H9 (cell line): Measurements from ENCODE around the gene MIAT. TPM values are rescaled to one million over a fixed set of nuclear protein-coding genes. Genes with fewer than 3 reads are reported as not detected.

Source experiments
- DNase-seq: peaks from one replicate; pipeline ENCODE4 v3.0.0-alpha.2; 2017
- H2AFZ ChIP-seq: one replicate; pipeline ENCODE4 v1.6.1; 2013; ENCODE audit warnings: mild to moderate bottlenecking, low read length, control low read depth, moderate library complexity
- H2AK5ac ChIP-seq: 2 replicates; pipeline ENCODE4 v1.6.1; 2013; ENCODE audit warnings: low read length, control low read depth, mixed read lengths; ENCODE audit not compliant: insufficient read length
- H2BK120ac ChIP-seq: one replicate; pipeline ENCODE4 v1.6.1; 2013; ENCODE audit warnings: low read depth, mild to moderate bottlenecking, low read length, control low read depth, inconsistent platforms; ENCODE audit not compliant: poor library complexity, severe bottlenecking
- H2BK12ac ChIP-seq: 2 replicates; pipeline ENCODE4 v1.6.1; 2013; ENCODE audit warnings: low read length, control low read depth, mixed read lengths, low read depth; ENCODE audit not compliant: insufficient read length
- H2BK15ac ChIP-seq: 2 replicates; pipeline ENCODE4 v1.6.1; 2013; ENCODE audit warnings: low read depth, low read length, control low read depth
- H2BK20ac ChIP-seq: one replicate; pipeline ENCODE4 v1.6.1; 2013; ENCODE audit warnings: low read depth, mild to moderate bottlenecking, low read length, control low read depth, inconsistent platforms; ENCODE audit not compliant: poor library complexity, severe bottlenecking
- H2BK5ac ChIP-seq: 2 replicates; pipeline ENCODE4 v1.6.1; 2013; ENCODE audit warnings: low read length, control low read depth, mixed read lengths; ENCODE audit not compliant: insufficient read length
- H3K14ac ChIP-seq: 2 replicates; pipeline ENCODE4 v1.6.1; 2013; ENCODE audit warnings: low read length, control low read depth; ENCODE audit not compliant: insufficient read depth
- H3K18ac ChIP-seq: 2 replicates; pipeline ENCODE4 v1.6.1; 2013; ENCODE audit warnings: low read depth, mild to moderate bottlenecking, mixed read lengths, low read length, control low read depth; ENCODE audit not compliant: insufficient read length
- H3K23ac ChIP-seq: 2 replicates; pipeline ENCODE4 v1.6.1; 2013; ENCODE audit warnings: low read length, control low read depth, mixed read lengths, low read depth; ENCODE audit not compliant: insufficient read length
- H3K23me2 ChIP-seq: 2 replicates; pipeline ENCODE4 v1.6.1; 2013; ENCODE audit warnings: low read depth, mild to moderate bottlenecking, mixed read lengths, low read length, control low read depth; ENCODE audit not compliant: insufficient read length, poor library complexity, severe bottlenecking
- H3K27ac ChIP-seq: 2 replicates; pipeline ENCODE4 v1.5.1; 2013; ENCODE audit warnings: low read length, control low read depth, mixed read lengths, low read depth; ENCODE audit not compliant: insufficient read length
- H3K27me3 ChIP-seq: 2 replicates; pipeline ENCODE4 v1.6.1; 2013; ENCODE audit warnings: low read length, control low read depth, inconsistent platforms; ENCODE audit not compliant: insufficient read depth
- H3K4ac ChIP-seq: 2 replicates; pipeline ENCODE4 v1.6.1; 2013; ENCODE audit warnings: low read depth, mild to moderate bottlenecking, control low read depth, inconsistent platforms, low read length, moderate library complexity
- H3K4me1 ChIP-seq: 2 replicates; pipeline ENCODE4 v1.6.1; 2013; ENCODE audit warnings: low read length, control low read depth, inconsistent platforms; ENCODE audit not compliant: insufficient read depth
- H3K4me2 ChIP-seq: 2 replicates; pipeline ENCODE4 v1.6.1; 2013; ENCODE audit warnings: low read length, control low read depth, mixed read lengths; ENCODE audit not compliant: insufficient read length, insufficient read depth
- H3K56ac ChIP-seq: 2 replicates; pipeline ENCODE4 v1.6.1; 2013; ENCODE audit warnings: low read depth, mild to moderate bottlenecking, mixed read lengths, low read length, control low read depth; ENCODE audit not compliant: insufficient read length
- H3K79me1 ChIP-seq: 2 replicates; pipeline ENCODE4 v1.6.1; 2013; ENCODE audit warnings: low read depth, mild to moderate bottlenecking, moderate library complexity, low read length, control low read depth, inconsistent platforms; ENCODE audit not compliant: insufficient read depth, poor library complexity, severe bottlenecking
- H3K79me2 ChIP-seq: 2 replicates; pipeline ENCODE4 v1.6.1; 2013; ENCODE audit warnings: low read length, control low read depth, inconsistent platforms; ENCODE audit not compliant: insufficient read depth
- H3K9ac ChIP-seq: 2 replicates; pipeline ENCODE4 v1.6.1; 2013; ENCODE audit warnings: low read length, control low read depth, mixed read lengths; ENCODE audit not compliant: insufficient read length; ENCODE audit errors: extremely low read depth
- H3K9me3 ChIP-seq: one replicate; pipeline ENCODE4 v1.6.1; 2013; ENCODE audit warnings: low read depth, low read length, inconsistent platforms; ENCODE audit not compliant: control insufficient read depth
- H3T11ph ChIP-seq: one replicate; pipeline ENCODE4 v1.6.1; 2013; ENCODE audit warnings: mild to moderate bottlenecking, low read length, control low read depth, inconsistent platforms
- H4K20me1 ChIP-seq: one replicate; pipeline ENCODE4 v1.6.1; 2013; ENCODE audit not compliant: control insufficient read depth, insufficient read length, insufficient read depth
- H4K5ac ChIP-seq: 2 replicates; pipeline ENCODE4 v1.6.1; 2013; ENCODE audit warnings: low read depth, mild to moderate bottlenecking, mixed read lengths, low read length, control low read depth; ENCODE audit not compliant: insufficient read length
- H4K8ac ChIP-seq: replicated peaks from 2 replicates; pipeline ENCODE4 v1.6.1; 2013; ENCODE audit warnings: low read length, control low read depth, mixed read lengths, low read depth; ENCODE audit not compliant: insufficient read length
- H4K91ac ChIP-seq: 2 replicates; pipeline ENCODE4 v1.6.1; 2013; ENCODE audit warnings: low read depth, mild to moderate bottlenecking, moderate library complexity, mixed read lengths, low read length, control low read depth; ENCODE audit not compliant: insufficient read length
- H3K27ac Mint-ChIP-seq, 3 experiments: 2 replicates in 2 of 3; 3 replicates in 1 of 3; pipeline ENCODE4 v1.8.0; 2020 to 2021; ENCODE audit warnings: mixed read lengths in 3 of 3, mild to moderate bottlenecking in 1 of 3, moderate library complexity in 1 of 3
- H3K27me3 Mint-ChIP-seq: 2 replicates; pipeline ENCODE4 v1.8.0; 2021; ENCODE audit warnings: low read depth, mild to moderate bottlenecking, moderate library complexity, mixed read lengths
- H3K36me3 Mint-ChIP-seq, 3 experiments: 2 replicates in 2 of 3; 3 replicates in 1 of 3; pipeline ENCODE4 v1.8.0; 2020 to 2021; ENCODE audit warnings: low read depth in 3 of 3, mixed read lengths in 3 of 3; ENCODE audit not compliant: insufficient read depth in 1 of 3
- H3K4me1 Mint-ChIP-seq, 2 experiments: 2 replicates each; pipeline ENCODE4 v1.8.0; 2020; ENCODE audit warnings: mixed read lengths in 2 of 2
- H3K4me3 Mint-ChIP-seq, 2 experiments: 2 replicates in 1 of 2; 3 replicates in 1 of 2; pipeline ENCODE4 v1.8.0; 2020 to 2021; ENCODE audit warnings: mild to moderate bottlenecking in 2 of 2, mixed read lengths in 2 of 2, moderate library complexity in 1 of 2
- H3K9me3 Mint-ChIP-seq, 2 experiments: 2 replicates in 1 of 2; 3 replicates in 1 of 2; pipeline ENCODE4 v1.8.0; 2020; ENCODE audit warnings: mild to moderate bottlenecking in 2 of 2, mixed read lengths in 2 of 2, moderate library complexity in 1 of 2
- WGBS: extraction: QIAGEN DNeasy Blood & Tissue Kit; methylation state at CpG from one replicate; pipeline ENCODE4 v1.1.7; 2013; ENCODE audit warnings: missing lambda C conversion rate, low lambda C conversion rate, mixed read lengths; ENCODE audit not compliant: insufficient read length; ENCODE audit errors: extremely low coverage; 5-methylcytosine and 5-hydroxymethylcytosine counted together
- total RNA-seq: library from RNA; stranded (reverse); gene quantifications from 2 replicates; pipeline ENCODE4 v1.2.1, GENCODE V29; 2021
- TF ChIP-seq, protein P1 (sequence below): fragments of 200-600 bp; sonication (generic); conservative IDR thresholded peaks from 3 replicates; pipeline ENCODE4 v1.8.0; 2021; ENCODE audit warnings: antibody characterized with exemption, mild to moderate bottlenecking

The MIAT gene
- total RNA-seq, 1 experiment from 2014 or later = 85.6 TPM

DNA sequence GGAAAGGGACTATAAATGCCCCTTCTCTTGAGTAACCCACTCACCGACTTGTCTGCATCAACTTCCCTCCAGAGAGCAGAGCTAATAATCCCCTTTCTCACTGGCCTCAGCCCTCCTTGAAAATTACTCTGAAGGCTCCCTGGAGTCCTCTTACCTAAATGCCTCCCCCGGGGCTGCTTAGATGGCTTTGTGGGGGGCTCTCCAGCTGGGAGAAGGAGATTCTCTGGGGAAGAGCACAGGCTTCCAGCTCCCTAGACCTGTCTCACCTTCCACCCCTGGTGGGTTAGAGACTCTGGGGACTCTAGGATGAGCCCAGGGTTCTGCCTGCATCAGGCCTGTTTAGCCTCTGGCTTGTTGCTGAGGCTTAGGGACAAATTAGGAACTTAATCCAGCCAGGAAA, 39.8 kb downstream of the MIAT start:
- Histone ChIP-seq H3K9ac (no peak overlapping the region), H3K27ac (no peak overlapping the region), H3K23me2 (no peaks in the 10 kb centered on the region), H3K14ac (no peak overlapping the region), H3K4me2 (no peak overlapping the region), H4K91ac (no peak overlapping the region), H4K8ac (no peak overlapping the region), H2BK5ac (no peak overlapping the region), H4K5ac (no peak overlapping the region), H2BK120ac (no peak overlapping the region), H2BK15ac (no peak overlapping the region), H3K4ac (no peak overlapping the region), H4K20me1 (no peaks in the 10 kb centered on the region), H3K79me1 (no peaks in the 10 kb centered on the region), H2AFZ (no peak overlapping the region), H3K56ac (no peak overlapping the region), H3K9me3 (no peaks in the 10 kb centered on the region), H3K23ac (no peak overlapping the region), H3T11ph (no peak overlapping the region), H3K18ac (no peak overlapping the region), H3K27me3 (no peaks in the 10 kb centered on the region), H3K79me2 (no peaks in the 10 kb centered on the region), H3K4me1 (no peaks in the 10 kb centered on the region), H2BK20ac (no peak overlapping the region), H2AK5ac (no peak overlapping the region), H2BK12ac (no peak overlapping the region)
- Mint-ChIP-seq H3K4me3 (no peak overlapping the region), H3K36me3 (peaks cover 28 to 45% (median 37%) of the 10 kb centered on the region in 3 experiments), H3K4me1 (peaks cover 9 to 10% of the 10 kb centered on the region in 2 experiments), H3K27ac (peak overlapping the region in 1 of 3 experiments; percentile 77; a peak in 1 of 7 replicates), H3K27me3 (peaks cover 4% of the 10 kb centered on the region), H3K9me3 (peaks cover 18 to 25% of the 10 kb centered on the region in 2 experiments)
- DNase-seq = no peak
- WGBS = no CpG with 5 or more reads among the region's 2 CpGs
- TF ChIP-seq, protein P1, sequence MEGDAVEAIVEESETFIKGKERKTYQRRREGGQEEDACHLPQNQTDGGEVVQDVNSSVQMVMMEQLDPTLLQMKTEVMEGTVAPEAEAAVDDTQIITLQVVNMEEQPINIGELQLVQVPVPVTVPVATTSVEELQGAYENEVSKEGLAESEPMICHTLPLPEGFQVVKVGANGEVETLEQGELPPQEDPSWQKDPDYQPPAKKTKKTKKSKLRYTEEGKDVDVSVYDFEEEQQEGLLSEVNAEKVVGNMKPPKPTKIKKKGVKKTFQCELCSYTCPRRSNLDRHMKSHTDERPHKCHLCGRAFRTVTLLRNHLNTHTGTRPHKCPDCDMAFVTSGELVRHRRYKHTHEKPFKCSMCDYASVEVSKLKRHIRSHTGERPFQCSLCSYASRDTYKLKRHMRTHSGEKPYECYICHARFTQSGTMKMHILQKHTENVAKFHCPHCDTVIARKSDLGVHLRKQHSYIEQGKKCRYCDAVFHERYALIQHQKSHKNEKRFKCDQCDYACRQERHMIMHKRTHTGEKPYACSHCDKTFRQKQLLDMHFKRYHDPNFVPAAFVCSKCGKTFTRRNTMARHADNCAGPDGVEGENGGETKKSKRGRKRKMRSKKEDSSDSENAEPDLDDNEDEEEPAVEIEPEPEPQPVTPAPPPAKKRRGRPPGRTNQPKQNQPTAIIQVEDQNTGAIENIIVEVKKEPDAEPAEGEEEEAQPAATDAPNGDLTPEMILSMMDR = no peak
